Stimulated activated CD4-positive, alpha-beta T cell treated with anti-CD3 and anti-CD28 coated beads, Interleukin-15, amount 100 ng/mL, for 1 hour (primary cell): ENCODE measurements around the gene MLPH.
A peak's percentile ranks its signal among the peaks of the same experiment; 100 is the strongest.

ENCODE experiments used
- DNase-seq, 2 donors: peaks; one replicate each; pipeline ENCODE4 v3.0.0-alpha.2; 2020; ENCODE audit warnings: low read depth in 1 of 2, low spot score in 1 of 2

Gene MLPH

GRCh38 chr2:237496428-237496827, 9.4 kb downstream of the MLPH start:
- DNase-seq = no peak

GRCh38 chr2:237497009-237497837, 10.2 kb downstream of the MLPH start:
- DNase-seq = no peak

GRCh38 chr2:237497838-237498186, 10.8 kb downstream of the MLPH start:
- no peak for DNase-seq

- DNase-seq = no peak
Measured at GRCh38 chr2:237498341-237498740, 11.3 kb downstream of the MLPH start.

- no peak for DNase-seq
Measured at GRCh38 chr2:237500681-237501424, 13.8 kb downstream of the MLPH start.

- DNase-seq = no peak
Measured at GRCh38 chr2:237501892-237502513, 15.0 kb downstream of the MLPH start.

GRCh38 chr2:237503201-237503600, 16.1 kb downstream of the MLPH start:
- DNase-seq = no peak

GRCh38 chr2:237505188-237505939, 18.3 kb downstream of the MLPH start:
- DNase-seq = no peak

- DNase-seq = no peak
Measured at GRCh38 chr2:237507512-237507911, 20.5 kb downstream of the MLPH start.

GRCh38 chr2:237508361-237508760, 21.3 kb downstream of the MLPH start:
- DNase-seq = no peak

GRCh38 chr2:237509151-237509550, 22.1 kb downstream of the MLPH start:
- DNase-seq = no peak

- DNase-seq = no peak
Measured at GRCh38 chr2:237509905-237510304, 22.9 kb downstream of the MLPH start.

- no peak for DNase-seq
Measured at GRCh38 chr2:237510502-237511217, 23.6 kb downstream of the MLPH start.

GRCh38 chr2:237511433-237511832, 24.4 kb downstream of the MLPH start:
- no peak for DNase-seq

GRCh38 chr2:237511885-237512405, 24.9 kb downstream of the MLPH start:
- DNase-seq = no peak

- peak; percentile 52 to 67 for DNase-seq
Measured at GRCh38 chr2:237512774-237513466, 25.9 kb downstream of the MLPH start.

- no peak for DNase-seq
Measured at GRCh38 chr2:237513693-237514092, 26.6 kb downstream of the MLPH start.

- DNase-seq = no peak
Measured at GRCh38 chr2:237514474-237515130, 27.6 kb downstream of the MLPH start.

GRCh38 chr2:237515166-237515565, 28.1 kb downstream of the MLPH start:
- DNase-seq = no peak
